ENCODE results near the gene DDX3X. TPM values are rescaled to one million over a fixed set of nuclear protein-coding genes. Genes with fewer than 3 reads are reported as not detected.

Gene DDX3X
- 163 and 191 TPM in 2 replicates for total RNA-seq

GRCh38 chrX:41333744-41334362, at the start of gene DDX3X:
Gene DDX3X (plus strand): TSS chrX:41334162. CDS start chrX:41334253, 91 bp downstream.

Other genes starting within 250 kb of the DDX3X start
- gene USP9X, start 248.7 kb upstream of the DDX3X start, total RNA-seq: 188 and 217 TPM in 2 replicates
- gene NYX, start 113.2 kb downstream of the DDX3X start, total RNA-seq: not detected in 2 replicates